PC-3 (cell line): ENCODE measurements around the gene RPS6KC1.

ENCODE experiments used
- CTCF ChIP-seq: fragments of 300-600 bp; sonication (generic); conservative IDR thresholded peaks from 2 replicates; pipeline ENCODE4 v1.5.1; 2017; ENCODE audit warnings: antibody characterized with exemption, low read depth, mild to moderate bottlenecking, low read length
- EZH2 ChIP-seq: fragments of 300-600 bp; sonication (generic); IDR thresholded peaks from one replicate; pipeline ENCODE4 v1.6.1; 2017; ENCODE audit warnings: antibody characterized with exemption, mild to moderate bottlenecking, low read length; ENCODE audit not compliant: unreplicated experiment

DNA sequence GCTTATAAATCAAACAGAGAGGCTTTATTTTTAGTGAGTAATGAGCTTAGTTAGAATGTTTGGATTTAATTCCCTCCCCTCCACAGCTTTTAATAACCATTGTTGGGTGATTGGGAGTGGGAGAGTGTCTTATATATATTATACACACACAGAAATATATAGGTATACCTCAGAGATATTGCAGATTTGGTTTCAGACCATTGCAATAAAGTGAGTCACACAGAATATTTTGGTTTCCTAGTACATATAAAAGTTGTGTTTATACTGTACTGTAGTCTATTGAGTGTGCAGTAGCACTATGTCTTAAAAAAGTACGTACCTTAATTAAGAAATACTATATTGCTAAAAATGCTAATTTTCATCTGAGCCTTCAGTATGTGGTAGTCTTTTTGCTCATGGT is 44.4 kb downstream of the RPS6KC1 start:
- TF ChIP-seq CTCF: no peak
- TF ChIP-seq EZH2: no peak
